ENCODE measurements around the gene SDCBP2.

SDCBP2 gene

DNA sequence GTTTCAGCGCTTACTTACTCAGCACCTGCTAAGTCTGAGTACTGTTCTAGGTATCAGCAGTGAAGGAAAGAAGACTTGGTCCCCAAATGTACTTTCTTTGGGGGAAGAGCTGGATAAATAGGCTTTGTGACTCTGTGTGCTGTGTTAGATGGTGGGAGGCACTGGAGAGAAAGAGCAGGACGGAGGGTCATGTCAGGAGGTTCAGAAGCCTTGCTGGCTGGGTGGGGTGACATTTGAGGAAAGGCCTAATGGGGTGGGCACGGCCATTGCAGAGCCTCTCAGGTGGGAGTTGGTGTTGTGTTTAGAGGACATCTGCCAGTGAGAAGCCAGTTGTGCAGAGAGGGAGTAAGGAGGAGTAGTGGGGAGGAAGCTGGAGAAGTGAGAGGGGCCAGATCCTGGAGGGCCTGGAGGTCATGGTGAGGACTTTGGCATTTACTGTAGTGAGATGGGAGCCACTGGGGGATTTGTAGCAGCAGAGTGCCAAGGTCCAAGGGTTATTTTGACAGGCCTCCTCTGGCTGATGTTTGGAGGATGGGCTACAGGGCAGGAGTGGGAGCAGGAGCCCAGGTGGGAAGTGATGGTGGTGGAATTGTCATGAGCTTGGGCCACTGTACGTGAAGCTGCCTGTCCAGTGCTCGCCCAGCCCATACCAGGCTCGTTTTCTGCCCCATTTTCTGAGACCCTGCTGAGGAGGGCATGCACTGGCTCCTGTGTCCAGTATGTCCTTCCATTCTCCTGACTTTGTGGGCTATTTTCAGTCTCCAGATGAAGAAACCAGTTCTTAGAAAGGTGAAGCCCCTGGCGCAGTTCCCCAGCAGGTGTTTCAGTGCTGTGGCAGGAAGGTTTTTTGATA, 886 bp downstream of the SDCBP2 start:
- no peak for DNase-seq

- DNase-seq: no peak
Observed at GRCh38 chr20:1327241-1327653, 1.7 kb downstream of the SDCBP2 start.

GRCh38 chr20:1326031-1326930, 2.7 kb downstream of the SDCBP2 start:
- no peak for DNase-seq

DNA sequence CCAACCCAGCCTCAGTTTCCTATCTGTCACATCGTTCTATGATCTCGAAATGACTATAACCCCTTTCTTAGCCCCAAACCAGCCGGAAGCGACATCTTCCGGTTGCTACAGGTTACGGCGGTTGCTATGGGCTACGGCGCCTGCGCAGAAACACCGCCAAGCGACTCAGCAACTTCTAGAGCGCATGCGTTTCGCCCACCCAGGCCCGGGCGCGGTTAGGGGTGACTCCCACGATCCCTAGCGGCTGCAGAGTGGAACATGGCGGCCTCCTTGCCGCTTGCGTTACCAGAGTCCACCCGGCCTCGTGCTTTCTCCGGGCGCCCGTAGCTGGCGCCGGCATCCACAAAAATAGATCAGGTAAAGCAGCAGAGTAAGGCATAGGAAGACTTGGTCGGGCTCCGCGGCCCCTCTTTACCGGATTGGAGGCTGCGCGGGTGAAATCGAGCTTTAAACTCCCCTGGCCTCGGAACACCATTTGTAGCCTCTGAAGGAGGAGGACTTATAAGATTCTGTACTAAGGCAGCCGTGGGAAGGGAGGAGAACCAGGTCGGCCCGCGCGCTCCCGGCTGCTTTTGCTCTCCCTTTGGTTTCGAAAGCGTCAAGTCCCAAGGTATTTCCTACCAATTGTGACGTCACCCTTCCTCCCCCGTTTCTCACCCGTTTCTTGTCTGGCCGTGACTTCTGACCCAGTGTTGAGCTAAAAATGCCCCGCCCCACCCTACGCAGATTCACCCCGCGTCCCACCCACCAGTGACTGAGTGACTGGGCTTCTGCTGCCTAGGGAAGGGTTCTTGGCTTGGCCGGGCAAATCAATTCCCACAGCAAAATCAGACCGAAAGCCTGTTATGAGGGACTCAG, 3.5 kb downstream of the SDCBP2 start:
- peak; percentile 96 to 99 (median 98) for DNase-seq

GRCh38 chr20:1324598-1325172, 4.3 kb downstream of the SDCBP2 start:
- peak in 2 of 6 experiments; percentile 14 to 17 for DNase-seq

DNA sequence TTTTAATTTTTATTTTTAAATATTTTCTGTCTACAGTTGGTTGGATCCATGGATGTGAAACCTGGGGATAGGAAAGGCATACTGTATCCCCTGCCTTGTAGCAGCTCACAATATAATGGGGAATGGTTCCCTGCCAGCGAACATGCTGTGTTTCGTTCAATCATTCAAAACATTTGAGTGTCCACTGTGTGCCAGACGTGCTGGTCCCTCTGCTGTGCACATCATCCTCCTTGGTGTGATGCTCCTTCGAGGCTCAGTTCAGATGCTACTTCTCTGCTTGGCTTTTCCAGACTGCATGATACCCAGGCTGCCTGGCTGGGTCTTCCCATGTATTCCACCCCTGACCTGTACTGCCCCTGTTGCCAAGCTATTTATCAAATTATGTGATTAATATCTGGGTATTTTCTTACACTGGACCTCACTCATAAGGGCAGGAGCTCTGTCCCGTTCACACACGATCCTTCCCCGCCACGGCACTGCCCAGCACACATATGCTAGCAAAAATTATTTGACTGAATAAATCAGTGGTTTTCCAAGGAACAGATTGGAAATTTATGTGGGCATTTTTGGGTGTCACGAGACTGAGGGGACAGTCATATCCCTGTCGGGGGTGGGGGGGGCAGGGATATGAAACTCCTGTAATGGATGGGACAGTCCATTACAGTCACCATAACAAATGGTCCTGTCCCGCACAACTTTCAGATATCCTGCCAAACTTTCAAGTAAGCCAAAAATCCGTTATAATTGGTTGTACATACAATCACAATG, 4.9 kb downstream of the SDCBP2 start:
- DNase-seq: no peak

GRCh38 chr20:1323256-1323655, 5.7 kb downstream of the SDCBP2 start:
- no peak for DNase-seq

DNA sequence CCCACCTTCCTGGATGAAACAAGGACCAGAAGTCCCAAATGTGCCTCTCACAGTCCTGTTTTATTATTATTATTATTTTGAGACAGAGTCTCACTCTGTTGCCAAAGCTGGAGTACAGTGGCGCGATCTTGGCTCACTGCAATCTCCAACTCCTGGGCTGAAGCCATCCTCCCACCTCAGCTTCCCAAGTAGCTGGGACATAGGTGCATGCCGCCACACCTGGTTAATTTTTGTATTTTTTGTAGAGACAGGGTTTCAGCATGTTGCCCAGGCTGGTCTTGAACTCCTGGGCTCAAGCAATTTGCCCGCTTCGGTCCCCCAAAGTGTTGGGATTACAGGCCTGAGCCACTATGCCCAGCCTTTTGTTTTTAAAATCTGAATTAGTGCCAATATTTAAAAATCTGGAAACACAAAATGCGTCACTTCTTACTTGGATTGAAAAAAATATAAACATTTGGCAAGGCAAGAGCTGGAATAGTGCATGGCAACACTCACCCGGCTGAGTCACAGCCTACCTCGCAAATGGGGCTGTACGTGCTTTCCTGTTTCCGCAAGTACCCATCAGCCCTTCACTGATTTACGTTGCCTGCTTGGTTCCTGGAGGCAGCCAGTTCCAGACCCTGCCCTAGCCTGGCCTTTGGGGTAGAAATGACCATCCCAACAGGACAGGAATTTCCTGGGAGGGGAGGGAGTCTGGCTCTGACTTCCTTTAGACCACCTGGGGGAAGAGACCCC, 6.3 kb downstream of the SDCBP2 start:
- no peak for DNase-seq

GRCh38 chr20:1321654-1321939, 7.3 kb downstream of the SDCBP2 start:
- no peak for DNase-seq

DNA sequence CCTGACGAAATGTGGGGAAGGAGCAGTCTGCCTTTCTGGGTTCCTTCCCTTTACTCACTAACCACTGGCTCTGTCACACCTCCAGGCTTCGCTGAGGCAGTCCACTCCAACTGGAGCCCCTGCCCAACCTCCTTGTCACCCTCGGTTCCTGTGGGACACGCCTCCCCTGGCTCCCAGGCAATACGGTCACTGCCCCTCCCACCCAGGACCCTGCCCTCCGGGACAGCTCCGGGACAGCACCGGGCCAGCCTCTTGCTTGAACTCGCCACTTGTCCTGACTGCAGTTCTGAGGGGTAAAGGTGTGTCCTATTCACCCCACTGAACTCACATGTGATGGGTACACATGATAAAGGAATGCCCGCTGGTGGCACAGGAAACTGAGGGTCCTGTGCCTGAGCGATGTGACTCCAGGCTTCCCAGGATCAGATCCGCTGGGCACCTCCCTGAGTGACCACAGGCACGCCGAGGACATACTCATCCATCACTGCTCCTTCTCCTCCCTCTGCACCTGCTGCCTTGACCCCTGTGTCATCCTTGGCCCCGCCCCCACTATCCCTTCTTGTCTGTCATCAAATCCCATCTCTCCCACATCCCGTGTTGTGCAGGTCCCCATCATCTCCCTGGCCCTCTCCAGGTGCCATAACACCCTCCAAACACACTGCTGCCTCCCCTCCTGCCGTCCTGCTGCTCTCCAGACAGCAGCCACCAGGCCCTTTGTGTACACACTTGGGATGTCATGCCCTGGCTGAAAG, 7.9 kb downstream of the SDCBP2 start:
- no peak for DNase-seq

GRCh38 chr20:1320016-1320415, 8.9 kb downstream of the SDCBP2 start:
- DNase-seq: no peak

GRCh38 chr20:1319462-1319861, 9.5 kb downstream of the SDCBP2 start:
- DNase-seq: no peak

DNA sequence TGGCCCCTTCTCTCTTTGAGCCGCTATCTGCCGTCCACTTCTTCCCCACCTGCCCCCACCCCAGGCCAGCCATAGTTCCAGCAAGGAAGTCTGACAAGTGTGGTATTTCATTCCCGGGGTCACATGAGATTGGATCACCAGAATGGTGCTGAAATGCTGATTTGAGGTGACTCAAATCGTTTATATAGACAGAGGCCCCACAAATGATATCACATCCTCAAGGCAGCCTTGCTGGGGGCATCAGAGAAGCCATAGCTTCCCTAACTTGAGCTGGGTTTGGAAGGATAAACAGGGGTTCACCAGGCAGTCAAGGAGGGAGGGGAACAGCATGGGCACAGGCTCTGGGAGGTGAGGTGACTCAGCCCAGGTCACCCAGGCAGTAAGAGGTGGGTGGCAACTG, 9.9 kb downstream of the SDCBP2 start:
- DNase-seq: no peak

GRCh38 chr20:1317545-1318255, 11.2 kb downstream of the SDCBP2 start:
- DNase-seq: no peak

- no peak for DNase-seq
Observed at GRCh38 chr20:1315804-1316203, 13.1 kb downstream of the SDCBP2 start.

DNA sequence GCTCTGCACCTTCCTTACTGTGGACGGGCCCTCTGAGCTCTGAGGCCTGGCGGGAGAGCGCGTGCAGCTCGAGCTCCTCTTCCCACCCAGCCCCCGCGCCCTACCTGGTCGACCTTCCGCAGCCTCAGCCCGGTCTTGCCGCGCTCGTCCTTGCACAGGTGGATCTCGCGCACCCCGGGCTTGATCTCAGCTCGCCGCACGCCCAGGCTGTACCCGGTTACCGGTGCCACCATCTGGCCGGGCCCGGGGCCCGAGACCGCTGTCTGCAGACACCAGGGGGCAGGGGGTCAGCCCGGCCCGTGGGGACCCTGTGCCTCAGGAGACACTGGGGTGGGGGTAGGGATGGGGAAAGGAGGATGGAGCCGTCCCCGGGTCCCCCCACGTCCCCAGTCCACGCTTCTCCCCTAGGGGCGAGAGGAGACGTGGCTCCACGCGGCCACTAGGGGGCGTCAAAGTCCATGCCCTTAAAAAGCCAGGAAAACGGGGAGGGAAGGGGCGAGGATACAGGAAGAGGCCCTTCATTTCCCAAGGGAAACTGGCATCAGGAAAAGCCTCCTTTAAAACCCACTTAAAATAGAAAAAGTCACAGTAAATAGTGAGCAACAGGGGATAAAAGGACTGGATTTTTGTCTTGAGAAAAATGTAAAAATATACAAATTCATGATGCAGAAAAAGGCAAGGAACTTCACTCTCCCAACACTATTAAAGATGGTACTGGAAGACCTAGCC, 15.5 kb downstream of the SDCBP2 start:
- peak; percentile 14 to 66 (median 52) for DNase-seq

DNA sequence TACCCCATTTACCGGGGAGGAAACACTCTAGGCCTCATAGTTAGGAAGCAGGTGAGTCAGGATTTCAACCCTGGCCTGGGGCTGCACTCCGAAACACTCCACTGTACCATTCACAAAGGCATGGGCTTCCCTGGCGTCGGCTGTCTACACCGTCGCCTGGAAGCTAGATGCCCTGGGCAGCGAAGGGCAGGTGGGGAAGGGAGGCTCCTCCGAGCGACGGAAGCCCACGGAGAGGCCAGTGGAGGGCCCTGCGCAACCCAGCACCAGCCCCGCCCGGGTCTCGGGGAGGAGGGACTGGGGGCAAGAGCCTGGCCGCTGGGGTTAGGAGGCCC, 16.1 kb downstream of the SDCBP2 start:
- DNase-seq: no peak

DNA sequence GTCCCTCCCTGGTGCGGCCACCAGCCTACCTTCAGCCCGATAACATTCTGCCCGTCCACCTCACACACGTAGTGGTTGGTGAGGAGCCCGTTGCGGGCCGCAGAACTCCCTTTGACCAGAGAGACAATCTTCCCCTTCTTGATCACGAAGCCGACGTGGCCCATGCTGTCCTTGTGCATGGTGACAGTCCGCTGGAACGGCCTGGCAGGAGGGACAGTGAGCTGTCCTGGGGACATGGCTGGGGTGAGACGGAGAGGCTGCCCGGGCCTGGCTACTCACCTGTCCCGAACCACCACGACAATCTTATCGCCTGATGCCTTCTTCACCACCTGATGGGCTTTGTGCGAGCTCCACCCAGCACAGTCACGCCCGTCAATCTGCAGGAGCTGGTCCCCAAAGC, 16.6 kb downstream of the SDCBP2 start:
- no peak for DNase-seq

- DNase-seq: no peak
Observed at GRCh38 chr20:1310506-1311190, 18.3 kb downstream of the SDCBP2 start.
